Measurements from ENCODE around the gene ROR2. TPM values are rescaled to one million over a fixed set of nuclear protein-coding genes. Genes with fewer than 3 reads are reported as not detected.

Gene ROR2
- total RNA-seq, 1 donor = 13.8 TPM

GRCh38 chr9:91753711-91754110 lies 196.3 kb downstream of the ROR2 start:
- no peaks in the 10 kb centered on the region for H3K36me3 ChIP-seq (ENCODE audit: insufficient read depth, low read length)
- TF ChIP-seq, protein P1, sequence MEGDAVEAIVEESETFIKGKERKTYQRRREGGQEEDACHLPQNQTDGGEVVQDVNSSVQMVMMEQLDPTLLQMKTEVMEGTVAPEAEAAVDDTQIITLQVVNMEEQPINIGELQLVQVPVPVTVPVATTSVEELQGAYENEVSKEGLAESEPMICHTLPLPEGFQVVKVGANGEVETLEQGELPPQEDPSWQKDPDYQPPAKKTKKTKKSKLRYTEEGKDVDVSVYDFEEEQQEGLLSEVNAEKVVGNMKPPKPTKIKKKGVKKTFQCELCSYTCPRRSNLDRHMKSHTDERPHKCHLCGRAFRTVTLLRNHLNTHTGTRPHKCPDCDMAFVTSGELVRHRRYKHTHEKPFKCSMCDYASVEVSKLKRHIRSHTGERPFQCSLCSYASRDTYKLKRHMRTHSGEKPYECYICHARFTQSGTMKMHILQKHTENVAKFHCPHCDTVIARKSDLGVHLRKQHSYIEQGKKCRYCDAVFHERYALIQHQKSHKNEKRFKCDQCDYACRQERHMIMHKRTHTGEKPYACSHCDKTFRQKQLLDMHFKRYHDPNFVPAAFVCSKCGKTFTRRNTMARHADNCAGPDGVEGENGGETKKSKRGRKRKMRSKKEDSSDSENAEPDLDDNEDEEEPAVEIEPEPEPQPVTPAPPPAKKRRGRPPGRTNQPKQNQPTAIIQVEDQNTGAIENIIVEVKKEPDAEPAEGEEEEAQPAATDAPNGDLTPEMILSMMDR (IDR thresholded peaks at IDR 0.05; ENCODE audit: extremely low read depth, low read depth, low read length) = no peak
- H3K27me3 ChIP-seq (ENCODE audit: insufficient read depth, low read length) = peaks cover 2% of the 10 kb centered on the region
- H3K79me2 ChIP-seq (ENCODE audit: insufficient read depth, low read length) = no peaks in the 10 kb centered on the region
- no peaks in the 10 kb centered on the region for H3K9me3 ChIP-seq (ENCODE audit: low read depth, low read length)
- no peak for DNase-seq (ENCODE audit: insufficient read length, low spot score, missing footprints)
- H2AFZ ChIP-seq (ENCODE audit: low read length) = no peak overlapping the region
- H3K4me2 ChIP-seq (ENCODE audit: insufficient read depth, low read length) = no peak overlapping the region
- H3K4me3 ChIP-seq (ENCODE audit: insufficient read depth, low read length) = no peak overlapping the region
- H4K20me1 ChIP-seq (ENCODE audit: insufficient read depth, low read length) = no peaks in the 10 kb centered on the region
- peaks cover 11% of the 10 kb centered on the region for H3K4me1 ChIP-seq (ENCODE audit: insufficient read depth, low read length)
- no peak overlapping the region for H3K27ac ChIP-seq (ENCODE audit: low read depth, low read length)

- Histone ChIP-seq H3K4me1 (ENCODE audit: insufficient read depth, low read length) (peaks cover 11% of the 10 kb centered on the region), H3K4me2 (ENCODE audit: insufficient read depth, low read length) (no peak overlapping the region), H3K79me2 (ENCODE audit: insufficient read depth, low read length) (no peaks in the 10 kb centered on the region), H3K36me3 (ENCODE audit: insufficient read depth, low read length) (no peaks in the 10 kb centered on the region), H2AFZ (ENCODE audit: low read length) (no peak overlapping the region), H3K4me3 (ENCODE audit: insufficient read depth, low read length) (no peak overlapping the region), H3K9me3 (ENCODE audit: low read depth, low read length) (no peaks in the 10 kb centered on the region), H3K27ac (ENCODE audit: low read depth, low read length) (no peak overlapping the region), H4K20me1 (ENCODE audit: insufficient read depth, low read length) (no peaks in the 10 kb centered on the region), H3K27me3 (ENCODE audit: insufficient read depth, low read length) (no peaks in the 10 kb centered on the region)
- DNase-seq (ENCODE audit: insufficient read length, low spot score, missing footprints) = no peak
- TF ChIP-seq, protein P1 (IDR thresholded peaks at IDR 0.05; ENCODE audit: extremely low read depth, low read depth, low read length) = no peak
Observed at GRCh38 chr9:91751922-91752321, 198.1 kb downstream of the ROR2 start.

DNA sequence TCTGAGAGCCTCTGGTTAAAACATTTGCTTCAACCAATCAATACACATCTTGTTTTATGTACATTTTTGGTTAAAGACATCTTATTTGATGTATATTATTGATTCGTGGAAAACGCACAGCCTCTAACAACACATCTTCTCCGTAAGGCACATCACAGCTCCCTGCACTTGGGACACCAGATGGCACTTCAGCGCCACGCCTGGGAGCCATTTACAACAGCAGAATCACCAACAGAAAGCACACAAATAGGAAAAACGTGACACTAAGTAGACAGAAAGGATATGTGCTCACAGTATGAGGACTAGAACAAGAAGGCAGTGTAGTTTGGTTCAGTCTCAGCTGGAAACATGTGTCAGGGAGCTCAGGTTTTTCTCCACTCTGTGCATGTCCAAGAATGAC lies 199.7 kb downstream of the ROR2 start:
- Histone ChIP-seq H3K9me3 (ENCODE audit: low read depth, low read length) (no peaks in the 10 kb centered on the region), H3K79me2 (ENCODE audit: insufficient read depth, low read length) (no peaks in the 10 kb centered on the region), H3K4me2 (ENCODE audit: insufficient read depth, low read length) (no peak overlapping the region), H2AFZ (ENCODE audit: low read length) (no peak overlapping the region), H3K4me1 (ENCODE audit: insufficient read depth, low read length) (peaks cover 18% of the 10 kb centered on the region), H3K4me3 (ENCODE audit: insufficient read depth, low read length) (no peak overlapping the region), H3K36me3 (ENCODE audit: insufficient read depth, low read length) (no peaks in the 10 kb centered on the region), H3K27ac (ENCODE audit: low read depth, low read length) (no peak overlapping the region), H4K20me1 (ENCODE audit: insufficient read depth, low read length) (no peaks in the 10 kb centered on the region), H3K27me3 (ENCODE audit: insufficient read depth, low read length) (no peaks in the 10 kb centered on the region)
- TF ChIP-seq, protein P1 (IDR thresholded peaks at IDR 0.05; ENCODE audit: extremely low read depth, low read depth, low read length) = no peak
- DNase-seq (ENCODE audit: insufficient read length, low spot score, missing footprints) = no peak

DNA sequence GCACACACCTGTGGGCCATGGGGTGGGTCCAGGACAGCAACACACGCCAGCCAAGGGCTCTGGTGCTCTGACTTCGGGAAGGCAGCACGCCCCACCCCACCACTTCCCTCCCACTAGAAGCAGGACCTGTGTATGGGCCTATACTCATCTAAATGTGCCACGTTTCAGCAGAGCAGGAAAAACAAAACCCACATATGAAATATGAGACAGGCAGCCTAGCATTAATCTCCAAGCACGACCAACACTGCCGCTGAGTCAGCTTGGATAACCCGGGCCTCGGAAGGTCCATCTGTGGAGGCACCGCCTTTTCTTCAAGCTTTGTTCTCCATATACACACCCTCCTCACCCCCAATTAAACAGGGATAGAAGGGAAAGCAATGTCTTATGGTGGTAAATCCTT lies 203.1 kb downstream of the ROR2 start:
- TF ChIP-seq, protein P1 (IDR thresholded peaks at IDR 0.05; ENCODE audit: extremely low read depth, low read depth, low read length) = no peak
- Histone ChIP-seq H3K4me1 (ENCODE audit: insufficient read depth, low read length) (peaks cover 12% of the 10 kb centered on the region), H3K36me3 (ENCODE audit: insufficient read depth, low read length) (no peaks in the 10 kb centered on the region), H3K4me3 (ENCODE audit: insufficient read depth, low read length) (no peak overlapping the region), H3K9me3 (ENCODE audit: low read depth, low read length) (no peaks in the 10 kb centered on the region), H4K20me1 (ENCODE audit: insufficient read depth, low read length) (no peaks in the 10 kb centered on the region), H3K27ac (ENCODE audit: low read depth, low read length) (peak overlapping the region; percentile 9), H3K4me2 (ENCODE audit: insufficient read depth, low read length) (no peak overlapping the region), H3K79me2 (ENCODE audit: insufficient read depth, low read length) (no peaks in the 10 kb centered on the region), H2AFZ (ENCODE audit: low read length) (peak overlapping the region; percentile 26), H3K27me3 (ENCODE audit: insufficient read depth, low read length) (no peaks in the 10 kb centered on the region)
- peak; percentile 72 for DNase-seq (ENCODE audit: insufficient read length, low spot score, missing footprints)

All from osteoblast (primary cell).